ENCODE data around the gene WIZ. TPM values are rescaled to one million over a fixed set of nuclear protein-coding genes. Genes with fewer than 3 reads are reported as not detected.

WIZ gene
- total and polyA plus RNA-seq, 2 of the 8 experiments (the other 6 are each of a cell fraction or from before 2014, with no cell fraction given), result 12.5 to 33.2 TPM

GRCh38 chr19:15428956-15429824 lies 20.6 kb downstream of the WIZ start:
- CTCF ChIA-PET (ENCODE audit: partially characterized antibody), result interaction anchor here (0.5 to 5.1 kb wide), 3 partner anchors 9 to 960 kb away, joined by 3 to 28 read pairs (median 3); partner anchors contain the start of gene AKAP8L
- no peak for DNase-seq (ENCODE audit: low read depth in 1 of 2, low spot score in 2 of 2)
- 88% methylated on average over 14 of the region's 22 CpGs; no CpG with 5 or more reads in 1 of the 2 experiments for WGBS, 2 experiments (ENCODE audit: extremely low coverage in 1 of 2, insufficient coverage in 1 of 2, insufficient read length in 1 of 2, insufficient replicate concordance in 2 of 2, low coverage in 1 of 2, low lambda C conversion rate in 2 of 2, missing lambda C conversion rate in 1 of 2)
- no peaks in the 10 kb centered on the region for H3K9me3 ChIP-seq (ENCODE audit: insufficient read depth in 2 of 2, low read depth in 1 of 2, low read length in 1 of 2)
- no peak overlapping the region for H4K5ac ChIP-seq (ENCODE audit: insufficient read length, low read depth, low read length)
- no peak overlapping the region for H2BK20ac ChIP-seq (ENCODE audit: low read length)
- POLR2A ChIA-PET (ENCODE audit: partially characterized antibody), result interaction anchor here (0.7 to 5.0 kb wide), 4 partner anchors 10 to 304 kb away, joined by 3 to 71 read pairs (median 4); partner anchors contain the start of gene AKAP8L
- H3K4me3 ChIP-seq (ENCODE audit: extremely low read depth in 1 of 4, insufficient read depth in 2 of 4, low read depth in 3 of 4, low read length in 4 of 4), result no peak overlapping the region
- H3K23ac ChIP-seq (ENCODE audit: insufficient read length), result no peak overlapping the region
- H3K56ac ChIP-seq (replicated peaks; ENCODE audit: insufficient read length, low read depth, low read length), result no peak overlapping the region
- H4K20me1 ChIP-seq (replicated peaks in 1 of 2; ENCODE audit: control insufficient read depth in 1 of 2, insufficient read depth in 2 of 2, low read length in 2 of 2), result peaks cover 12 to 13% of the 10 kb centered on the region in 2 experiments
- no peak overlapping the region for H3K18ac ChIP-seq (ENCODE audit: extremely low read depth, low read length)
- no peaks in the 10 kb centered on the region; a peak in 1 of 7 replicates for H3K27me3 ChIP-seq (replicated peaks in 1 of 4; ENCODE audit: control insufficient read depth in 3 of 4, extremely low read depth in 1 of 4, insufficient read depth in 3 of 4, low read length in 3 of 4)
- no peak overlapping the region for H3K4ac ChIP-seq (replicated peaks; ENCODE audit: insufficient read length, low read depth, low read length)
- no peak overlapping the region for H4K8ac ChIP-seq (ENCODE audit: extremely low read depth, insufficient read depth, low read length)
- no peak overlapping the region for H2BK5ac ChIP-seq (ENCODE audit: low read depth, low read length)
- H3K27ac ChIP-seq (ENCODE audit: low read depth, low read length), result no peak overlapping the region
- H2BK120ac ChIP-seq (replicated peaks; ENCODE audit: low read depth, low read length), result no peak overlapping the region
- H2AFZ ChIP-seq (ENCODE audit: low read length), result no peak overlapping the region
- no peak overlapping the region for H2BK12ac ChIP-seq (ENCODE audit: low read depth, low read length)
- H2BK15ac ChIP-seq (ENCODE audit: low read length), result no peak overlapping the region
- H3K79me1 ChIP-seq (ENCODE audit: low read depth, low read length), result peaks cover 22% of the 10 kb centered on the region
- peaks cover 10% of the 10 kb centered on the region for H3K23me2 ChIP-seq (ENCODE audit: low read depth, low read length)
- H2AK5ac ChIP-seq (ENCODE audit: low read depth, low read length), result no peak overlapping the region
- peaks cover 2 to 25% (median 12%) of the 10 kb centered on the region in 4 experiments; a peak in 5 of 8 replicates for H3K36me3 ChIP-seq (ENCODE audit: control insufficient read depth in 2 of 4, insufficient read depth in 4 of 4, low read length in 3 of 4)
- peaks cover 0 to 29% of the 10 kb centered on the region in 2 experiments; a peak in 2 of 4 replicates for H3K79me2 ChIP-seq (ENCODE audit: control insufficient read depth in 1 of 2, insufficient read depth in 2 of 2, low read length in 2 of 2)
- H4K91ac ChIP-seq (replicated peaks; ENCODE audit: insufficient read length, low read length), result no peak overlapping the region
- H3K4me1 ChIP-seq (replicated peaks in 1 of 4; ENCODE audit: control insufficient read depth in 3 of 4, insufficient read depth in 4 of 4, low read length in 3 of 4), result peaks cover 0 to 13% (median 8%) of the 10 kb centered on the region in 4 experiments; a peak in 6 of 7 replicates
- no peak overlapping the region for H3K9ac ChIP-seq (replicated peaks in 1 of 4; ENCODE audit: extremely low read depth in 1 of 4, low read depth in 3 of 4, low read length in 3 of 4)
- no peak overlapping the region for H3K14ac ChIP-seq (ENCODE audit: insufficient read length)
- no peak for FAIRE-seq
- H3K4me2 ChIP-seq (ENCODE audit: insufficient read depth in 1 of 2, low read depth in 2 of 2, low read length in 2 of 2), result no peak overlapping the region
- TF ChIP-seq CHD2 (IDR thresholded peaks at IDR 0.05; ENCODE audit: low read length), result no peak
- no peak for TF ChIP-seq BCL11A (IDR thresholded peaks at IDR 0.05; ENCODE audit: low read depth in 2 of 2, low read length in 2 of 2)
- TF ChIP-seq, protein P1, sequence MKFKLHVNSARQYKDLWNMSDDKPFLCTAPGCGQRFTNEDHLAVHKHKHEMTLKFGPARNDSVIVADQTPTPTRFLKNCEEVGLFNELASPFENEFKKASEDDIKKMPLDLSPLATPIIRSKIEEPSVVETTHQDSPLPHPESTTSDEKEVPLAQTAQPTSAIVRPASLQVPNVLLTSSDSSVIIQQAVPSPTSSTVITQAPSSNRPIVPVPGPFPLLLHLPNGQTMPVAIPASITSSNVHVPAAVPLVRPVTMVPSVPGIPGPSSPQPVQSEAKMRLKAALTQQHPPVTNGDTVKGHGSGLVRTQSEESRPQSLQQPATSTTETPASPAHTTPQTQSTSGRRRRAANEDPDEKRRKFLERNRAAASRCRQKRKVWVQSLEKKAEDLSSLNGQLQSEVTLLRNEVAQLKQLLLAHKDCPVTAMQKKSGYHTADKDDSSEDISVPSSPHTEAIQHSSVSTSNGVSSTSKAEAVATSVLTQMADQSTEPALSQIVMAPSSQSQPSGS (IDR thresholded peaks at IDR 0.05; ENCODE audit: low read length), result no peak
- TF ChIP-seq CREB1 (IDR thresholded peaks at IDR 0.05), result no peak
- no peak for TF ChIP-seq CEBPB (IDR thresholded peaks at IDR 0.05; ENCODE audit: low read depth, low read length)
- TF ChIP-seq ATF3 (IDR thresholded peaks at IDR 0.05; ENCODE audit: insufficient read depth, low read depth, low read length), result no peak
- no peak for TF ChIP-seq SIRT6 (IDR thresholded peaks at IDR 0.05; ENCODE audit: low read length)

Measured in H1 (cell line).